ENCODE measurements around the gene BASP1. TPM values are rescaled to one million over a fixed set of nuclear protein-coding genes. Genes with fewer than 3 reads are reported as not detected.

BASP1 gene
- total and polyA plus RNA-seq, 11 donors = 0.66 to 13.6 (median 2.8) TPM

DNA sequence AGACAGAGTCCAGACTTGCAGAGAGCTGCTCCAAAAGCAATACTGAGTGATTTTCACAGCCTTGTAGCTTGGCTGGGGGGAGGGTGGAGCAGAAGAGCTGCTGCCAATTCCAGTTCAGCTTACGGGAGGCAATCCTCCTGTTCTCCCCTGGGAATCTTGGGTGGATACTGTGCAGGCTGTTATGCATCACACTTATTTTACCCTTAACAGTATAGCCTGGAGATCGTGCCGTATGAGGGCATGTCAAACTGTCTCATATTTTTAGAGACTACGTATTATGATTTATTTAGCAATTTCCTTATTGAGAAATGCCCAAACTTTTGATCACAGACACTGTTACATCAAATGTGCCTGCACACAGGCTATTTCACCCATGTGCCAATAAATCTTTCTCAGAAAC is 85.2 kb downstream of the BASP1 start:
- TF ChIP-seq, protein P1, sequence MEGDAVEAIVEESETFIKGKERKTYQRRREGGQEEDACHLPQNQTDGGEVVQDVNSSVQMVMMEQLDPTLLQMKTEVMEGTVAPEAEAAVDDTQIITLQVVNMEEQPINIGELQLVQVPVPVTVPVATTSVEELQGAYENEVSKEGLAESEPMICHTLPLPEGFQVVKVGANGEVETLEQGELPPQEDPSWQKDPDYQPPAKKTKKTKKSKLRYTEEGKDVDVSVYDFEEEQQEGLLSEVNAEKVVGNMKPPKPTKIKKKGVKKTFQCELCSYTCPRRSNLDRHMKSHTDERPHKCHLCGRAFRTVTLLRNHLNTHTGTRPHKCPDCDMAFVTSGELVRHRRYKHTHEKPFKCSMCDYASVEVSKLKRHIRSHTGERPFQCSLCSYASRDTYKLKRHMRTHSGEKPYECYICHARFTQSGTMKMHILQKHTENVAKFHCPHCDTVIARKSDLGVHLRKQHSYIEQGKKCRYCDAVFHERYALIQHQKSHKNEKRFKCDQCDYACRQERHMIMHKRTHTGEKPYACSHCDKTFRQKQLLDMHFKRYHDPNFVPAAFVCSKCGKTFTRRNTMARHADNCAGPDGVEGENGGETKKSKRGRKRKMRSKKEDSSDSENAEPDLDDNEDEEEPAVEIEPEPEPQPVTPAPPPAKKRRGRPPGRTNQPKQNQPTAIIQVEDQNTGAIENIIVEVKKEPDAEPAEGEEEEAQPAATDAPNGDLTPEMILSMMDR (IDR thresholded peaks at IDR 0.05) = no peak
- TF ChIP-seq POLR2A (IDR thresholded peaks at IDR 0.05) = no peak
- Histone ChIP-seq H3K4me1 (peaks cover 0 to 10% (median 0%) of the 10 kb centered on the region in 12 donors), H3K27me3 (no peaks in the 10 kb centered on the region), H3K4me3 (no peak overlapping the region), H3K9me3 (no peaks in the 10 kb centered on the region), H3K27ac (no peak overlapping the region), H3K36me3 (no peaks in the 10 kb centered on the region)
- DNase-seq (no peak), ATAC-seq (peak in 3 of 4 donors; percentile 41 to 66 (median 65))
- intact Hi-C loops (cut with DNase I) = no loop called here
- 51 to 65% (median 59%) methylated on average over 4 of the region's 4 CpGs for WGBS, 4 donors

DNA sequence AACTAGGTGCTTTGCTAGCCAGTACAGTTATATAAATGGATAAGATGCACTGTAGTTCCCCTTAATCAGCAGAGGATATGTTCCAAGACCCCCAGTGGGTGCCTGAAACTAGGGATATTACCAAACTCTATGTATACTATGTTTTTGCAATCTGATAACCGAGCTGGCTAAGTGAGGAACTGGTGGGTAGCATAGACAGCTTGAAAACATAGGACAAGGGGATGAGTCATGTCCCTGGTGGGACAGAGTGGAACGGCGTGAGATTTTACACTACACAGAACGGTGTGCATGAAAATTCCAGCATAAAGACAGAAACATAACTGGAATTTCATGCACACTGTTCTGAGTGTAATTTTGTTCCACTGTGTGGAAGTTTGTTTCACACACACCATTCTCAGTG is 86.9 kb downstream of the BASP1 start:
- intact Hi-C loops (cut with DNase I) = no loop called here
- Histone ChIP-seq H3K27me3 (no peaks in the 10 kb centered on the region), H3K4me1 (peaks cover 0 to 10% (median 0%) of the 10 kb centered on the region in 12 donors), H3K9me3 (no peaks in the 10 kb centered on the region), H3K36me3 (no peaks in the 10 kb centered on the region), H3K4me3 (no peak overlapping the region), H3K27ac (no peak overlapping the region)
- ATAC-seq (peak in 1 of 4 donors; percentile 48), DNase-seq (no peak)
- 54 to 62% (median 61%) methylated on average over 4 of the region's 4 CpGs for WGBS, 4 donors
- TF ChIP-seq POLR2A (IDR thresholded peaks at IDR 0.05) = no peak
- TF ChIP-seq, protein P1 (IDR thresholded peaks at IDR 0.05) = no peak

DNA sequence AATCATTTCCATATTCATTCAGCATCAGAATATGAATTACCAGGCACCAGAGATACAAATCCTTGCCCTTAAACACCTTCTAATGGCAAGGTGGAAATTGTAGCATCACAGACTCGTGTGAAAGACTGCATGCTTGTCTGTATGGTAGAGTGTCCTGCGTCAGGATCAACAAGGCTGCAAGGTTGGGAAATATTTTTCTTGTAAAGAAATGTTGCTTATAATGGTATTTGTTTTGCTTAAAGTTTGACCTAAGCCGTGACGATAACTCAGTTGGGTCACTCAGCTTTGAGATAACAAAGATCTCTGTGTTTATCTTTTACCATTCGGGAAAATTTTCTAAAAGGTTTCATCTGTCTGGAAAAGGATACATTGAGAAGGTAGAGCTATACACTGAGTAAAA is 87.6 kb downstream of the BASP1 start:
- WGBS, 4 donors = 30 to 42% (median 36%) methylated on average over 5 of the region's 5 CpGs
- Histone ChIP-seq H3K27me3 (no peaks in the 10 kb centered on the region), H3K4me3 (no peak overlapping the region), H3K36me3 (no peaks in the 10 kb centered on the region), H3K9me3 (no peaks in the 10 kb centered on the region), H3K27ac (no peak overlapping the region), H3K4me1 (peaks cover 0 to 10% (median 0%) of the 10 kb centered on the region in 12 donors)
- intact Hi-C loops (cut with DNase I) = no loop called here
- TF ChIP-seq, protein P1 (IDR thresholded peaks at IDR 0.05) = no peak
- TF ChIP-seq POLR2A (IDR thresholded peaks at IDR 0.05) = no peak
- ATAC-seq (no peak), DNase-seq (no peak)

DNA sequence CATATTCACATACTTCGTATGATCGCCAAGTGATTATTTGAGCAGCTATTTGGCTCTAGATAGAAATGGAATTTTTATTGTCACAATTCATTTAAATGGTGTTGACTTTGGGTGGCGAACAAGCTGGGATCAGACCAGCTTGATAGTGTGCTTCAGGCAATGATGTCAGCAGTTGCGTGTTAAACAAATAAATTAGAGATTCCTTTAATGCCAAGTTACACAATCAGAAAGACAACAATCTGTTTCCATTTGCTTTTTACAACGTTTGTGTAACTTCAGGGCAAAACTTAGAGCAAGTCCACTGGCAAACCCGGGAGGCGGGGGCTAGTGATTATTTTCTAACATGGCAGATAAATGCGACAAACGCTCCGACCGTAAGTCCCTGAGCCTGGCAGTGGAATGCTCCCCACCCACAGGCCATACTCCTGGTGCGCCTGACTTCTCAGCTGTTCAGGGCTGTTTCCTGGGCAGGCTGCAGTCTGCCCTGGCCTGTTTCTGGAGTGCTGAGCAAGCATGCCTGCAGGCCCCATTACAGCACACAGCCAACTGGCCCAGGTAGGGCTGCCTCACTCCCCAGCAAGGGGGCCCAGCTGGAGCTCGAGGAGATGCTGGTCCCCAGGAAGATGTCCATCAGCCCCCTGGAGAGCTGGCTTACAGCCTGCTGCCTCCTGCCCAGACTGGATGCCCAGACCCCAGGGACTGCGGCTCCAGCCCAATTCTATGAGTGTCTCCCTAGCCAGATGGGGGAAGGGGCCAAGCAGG is 88.7 kb downstream of the BASP1 start:
- Histone ChIP-seq H3K9me3 (no peaks in the 10 kb centered on the region), H3K36me3 (no peaks in the 10 kb centered on the region), H3K4me3 (no peak overlapping the region), H3K4me1 (peaks cover 0 to 10% (median 0%) of the 10 kb centered on the region in 12 donors), H3K27ac (no peak overlapping the region), H3K27me3 (no peaks in the 10 kb centered on the region)
- ATAC-seq = peak; percentile 56 to 74 (median 62)
- WGBS, 4 donors = 57 to 66% (median 61%) methylated on average over 14 of the region's 14 CpGs
- TF ChIP-seq POLR2A (IDR thresholded peaks at IDR 0.05) = no peak
- TF ChIP-seq, protein P1 (IDR thresholded peaks at IDR 0.05) = no peak
- intact Hi-C loops (cut with DNase I) = no loop called here
- peak in 2 of 5 donors; percentile 23 to 31 for DNase-seq
